H1 (cell line): ENCODE results near the gene UQCC5. TPM values are rescaled to one million over a fixed set of nuclear protein-coding genes. Genes with fewer than 3 reads are reported as not detected.

ENCODE experiments used
- CTCF ChIA-PET: fragments of 300-600 bp; sonication (Branson Sonifier 250); formaldehyde crosslinking; loops from one replicate; lab custom pipeline; 2021; ENCODE audit not compliant: partially characterized antibody; lab: Charles Lee
- POLR2A ChIA-PET: fragments of 300-600 bp; sonication (Branson Sonifier 250); formaldehyde crosslinking; loops from one replicate; lab custom pipeline; 2021; ENCODE audit warnings: inconsistent platforms; ENCODE audit not compliant: partially characterized antibody; lab: Charles Lee
- DNase-seq, 2 experiments: peaks; one replicate each; pipeline versions ENCODE4 v3.0.0 to v3.0.0-alpha.2; 2010 to 2022; ENCODE audit warnings: low spot score in 2 of 2, low read depth in 1 of 2, mixed read lengths in 1 of 2
- FAIRE-seq: peaks from 2 replicates; lab custom pipeline; 2011; peaks lifted over from hg19 to GRCh38; lab: Jason Lieb, UNC
- H2AFZ ChIP-seq: 2 replicates; pipeline ENCODE4 v1.8.1; 2012; ENCODE audit warnings: low read length, inconsistent platforms
- H2AK5ac ChIP-seq: 2 replicates; pipeline ENCODE4 v1.6.1; 2013; ENCODE audit warnings: low read depth, low read length
- H2BK120ac ChIP-seq: replicated peaks from 2 replicates; pipeline ENCODE3; 2013; ENCODE audit warnings: low read depth, low read length, inconsistent platforms
- H2BK12ac ChIP-seq: 2 replicates; pipeline ENCODE4 v1.6.1; 2013; ENCODE audit warnings: low read depth, low read length
- H2BK15ac ChIP-seq: 2 replicates; pipeline ENCODE4 v1.6.1; 2013; ENCODE audit warnings: low read length
- H2BK20ac ChIP-seq: 2 replicates; pipeline ENCODE4 v1.6.1; 2013; ENCODE audit warnings: low read length
- H2BK5ac ChIP-seq: 2 replicates; pipeline ENCODE4 v1.6.1; 2013; ENCODE audit warnings: low read depth, low read length
- H3K14ac ChIP-seq: 2 replicates; pipeline ENCODE4 v1.6.1; 2013; ENCODE audit warnings: inconsistent platforms; ENCODE audit not compliant: insufficient read length
- H3K18ac ChIP-seq: 2 replicates; pipeline ENCODE4 v1.6.1; 2013; ENCODE audit warnings: low read length; ENCODE audit errors: extremely low read depth
- H3K23ac ChIP-seq: 2 replicates; pipeline ENCODE4 v1.6.1; 2013; ENCODE audit warnings: inconsistent platforms; ENCODE audit not compliant: insufficient read length
- H3K23me2 ChIP-seq: 2 replicates; pipeline ENCODE4 v1.6.1; 2013; ENCODE audit warnings: low read depth, low read length
- H3K27ac ChIP-seq: 2 replicates; pipeline ENCODE4 v1.6.1; 2011; ENCODE audit warnings: low read depth, low read length, inconsistent platforms
- H3K27me3 ChIP-seq, 4 experiments: replicated peaks in 1 of 4; 1 replicate in 1 of 4; 2 replicates in 3 of 4; pipeline versions ENCODE4 v1.6.1 to v1.8.1; 2011 to 2013; ENCODE audit warnings: low read length in 3 of 4, mild to moderate bottlenecking in 3 of 4, inconsistent platforms in 2 of 4, mixed read lengths in 2 of 4, moderate library complexity in 1 of 4; ENCODE audit not compliant: control insufficient read depth in 3 of 4, insufficient read depth in 3 of 4; ENCODE audit errors: extremely low read depth in 1 of 4
- H3K36me3 ChIP-seq, 4 experiments: 2 replicates each; pipeline versions ENCODE4 v1.6.1 to v1.8.1; 2011 to 2013; ENCODE audit warnings: mild to moderate bottlenecking in 4 of 4, low read length in 3 of 4, moderate library complexity in 2 of 4, control low read depth in 1 of 4, inconsistent platforms in 1 of 4; ENCODE audit not compliant: insufficient read depth in 4 of 4, control insufficient read depth in 2 of 4
- H3K4ac ChIP-seq: replicated peaks from 2 replicates; pipeline ENCODE3; 2013; ENCODE audit warnings: low read length, low read depth, mixed read lengths, inconsistent platforms; ENCODE audit not compliant: insufficient read length
- H3K4me1 ChIP-seq, 4 experiments: replicated peaks in 1 of 4; 1 replicate in 1 of 4; 2 replicates in 3 of 4; pipeline versions ENCODE4 v1.6.1 to v1.8.1; 2011 to 2013; ENCODE audit warnings: low read length in 3 of 4, inconsistent platforms in 2 of 4, mixed read lengths in 1 of 4; ENCODE audit not compliant: insufficient read depth in 4 of 4, control insufficient read depth in 3 of 4
- H3K4me2 ChIP-seq, 2 experiments: 2 replicates each; pipeline versions ENCODE4 v1.6.1 to v1.8.1; 2011 to 2013; ENCODE audit warnings: low read depth in 2 of 2, low read length in 2 of 2, control low read depth in 1 of 2, inconsistent platforms in 1 of 2, mild to moderate bottlenecking in 1 of 2; ENCODE audit not compliant: insufficient read depth in 1 of 2
- H3K4me3 ChIP-seq, 4 experiments: fragments of 200-600, 300-600 bp in 1 of 4; sonication (generic), shearing (Covaris generic), sonication (Bioruptor Twin) in 1 of 4; 2 replicates each; pipeline versions ENCODE4 v1.5.1 to v1.8.1; 2011 to 2016; ENCODE audit warnings: low read length in 4 of 4, low read depth in 3 of 4, control low read depth in 2 of 4, inconsistent platforms in 2 of 4, mild to moderate bottlenecking in 2 of 4, mixed read lengths in 1 of 4, moderate library complexity in 1 of 4; ENCODE audit not compliant: insufficient read depth in 2 of 4; ENCODE audit errors: extremely low read depth in 1 of 4
- H3K56ac ChIP-seq: replicated peaks from 2 replicates; pipeline ENCODE3; 2013; ENCODE audit warnings: low read depth, mild to moderate bottlenecking, mixed read lengths, low read length, inconsistent platforms; ENCODE audit not compliant: insufficient read length
- H3K79me1 ChIP-seq: 2 replicates; pipeline ENCODE4 v1.6.1; 2013; ENCODE audit warnings: low read depth, low read length, control low read depth
- H3K79me2 ChIP-seq, 2 experiments: 2 replicates each; pipeline versions ENCODE4 v1.6.1 to v1.8.1; 2012 to 2013; ENCODE audit warnings: low read length in 2 of 2, mild to moderate bottlenecking in 2 of 2, inconsistent platforms in 1 of 2; ENCODE audit not compliant: insufficient read depth in 2 of 2, control insufficient read depth in 1 of 2
- H3K9ac ChIP-seq, 4 experiments: replicated peaks in 1 of 4; 1 replicate in 1 of 4; 2 replicates in 3 of 4; pipeline versions ENCODE4 v1.6.1 to v1.8.1; 2011 to 2013; ENCODE audit warnings: low read depth in 3 of 4, low read length in 3 of 4, control low read depth in 2 of 4, mild to moderate bottlenecking in 2 of 4, moderate library complexity in 2 of 4, inconsistent platforms in 1 of 4; ENCODE audit errors: extremely low read depth in 1 of 4
- H3K9me3 ChIP-seq, 2 experiments: 2 replicates each; pipeline versions ENCODE4 v1.6.1 to v1.8.1; 2012 to 2013; ENCODE audit warnings: mild to moderate bottlenecking in 2 of 2, moderate library complexity in 2 of 2, control low read depth in 1 of 2, inconsistent platforms in 1 of 2, low read depth in 1 of 2, low read length in 1 of 2, mixed read lengths in 1 of 2; ENCODE audit not compliant: insufficient read depth in 2 of 2
- H4K20me1 ChIP-seq, 2 experiments: replicated peaks in 1 of 2; 2 replicates each; pipeline versions ENCODE3 to v1.8.1; 2011 to 2013; ENCODE audit warnings: inconsistent platforms in 2 of 2, low read length in 2 of 2, mild to moderate bottlenecking in 1 of 2; ENCODE audit not compliant: insufficient read depth in 2 of 2, control insufficient read depth in 1 of 2
- H4K5ac ChIP-seq: 2 replicates; pipeline ENCODE4 v1.6.1; 2013; ENCODE audit warnings: low read length, low read depth, mixed read lengths, inconsistent platforms; ENCODE audit not compliant: insufficient read length
- H4K8ac ChIP-seq: 2 replicates; pipeline ENCODE4 v1.8.0; 2013; ENCODE audit warnings: mild to moderate bottlenecking, moderate library complexity, low read length, inconsistent platforms; ENCODE audit not compliant: insufficient read depth; ENCODE audit errors: extremely low read depth
- H4K91ac ChIP-seq: replicated peaks from 2 replicates; pipeline ENCODE3; 2013; ENCODE audit warnings: low read length, mixed read lengths, inconsistent platforms; ENCODE audit not compliant: insufficient read length
- CHD1 ChIP-seq: IDR thresholded peaks from 2 replicates; pipeline ENCODE4 v1.6.1; 2012; ENCODE audit warnings: low read depth, low read length, improper control_type of control experiment
- CHD2 ChIP-seq: IDR thresholded peaks from 2 replicates; pipeline ENCODE4 v1.6.1; 2012; ENCODE audit warnings: low read length, improper control_type of control experiment
- EGR1 ChIP-seq: IDR thresholded peaks from 2 replicates; pipeline ENCODE4 v1.6.1; 2011; ENCODE audit warnings: low read depth, low read length, borderline replicate concordance
- HDAC6 ChIP-seq: IDR thresholded peaks from one replicate; pipeline ENCODE4 v1.7.1; 2012; ENCODE audit warnings: low read depth, mild to moderate bottlenecking, inconsistent platforms, low read length, moderate library complexity
- JUND ChIP-seq: IDR thresholded peaks from 2 replicates; pipeline ENCODE4 v1.6.1; 2011; ENCODE audit warnings: mild to moderate bottlenecking, improper control_type of control experiment, low read length
- NANOG ChIP-seq: IDR thresholded peaks from 2 replicates; pipeline ENCODE4 v1.6.1; 2011; ENCODE audit warnings: low read length, low read depth, mild to moderate bottlenecking, inconsistent platforms; ENCODE audit not compliant: insufficient read depth, poor library complexity, severe bottlenecking
- POU5F1 ChIP-seq: IDR thresholded peaks from 2 replicates; pipeline ENCODE4 v1.6.1; 2011; ENCODE audit warnings: low read depth, mild to moderate bottlenecking, low read length, moderate library complexity
- RNF2 ChIP-seq: fragments of 200-900, 300-1000 bp; sonication (generic); IDR thresholded peaks from 2 replicates; pipeline ENCODE4 v1.7.1; 2016; ENCODE audit warnings: borderline replicate concordance, low read depth, mild to moderate bottlenecking, antibody characterized with exemption, low read length; ENCODE audit not compliant: poor library complexity, severe bottlenecking; ENCODE audit errors: missing control alignments
- SIX5 ChIP-seq: IDR thresholded peaks from 2 replicates; pipeline ENCODE4 v1.6.1; 2011; ENCODE audit warnings: mild to moderate bottlenecking, low read depth, low read length
- SUZ12 ChIP-seq: fragments of 200-600 bp; sonication (generic); IDR thresholded peaks from 2 replicates; pipeline ENCODE4 v1.6.1; 2012; ENCODE audit warnings: mild to moderate bottlenecking, inconsistent platforms, low read length, moderate library complexity, mixed read lengths
- ZNF274 ChIP-seq: IDR thresholded peaks from 2 replicates; pipeline ENCODE4 v1.7.0; 2012; ENCODE audit warnings: low read length, borderline replicate concordance; ENCODE audit errors: extremely low read depth
- WGBS, 2 experiments: shearing (Covaris generic) in 1 of 2; methylation state at CpG; one replicate each; pipeline versions ENCODE4 v1.1.6 to v1.1.7; 2013 to 2015; ENCODE audit warnings: low lambda C conversion rate in 2 of 2, mixed read lengths in 2 of 2, inconsistent platforms in 1 of 2, low coverage in 1 of 2, missing lambda C conversion rate in 1 of 2; ENCODE audit not compliant: insufficient replicate concordance in 2 of 2, insufficient coverage in 1 of 2, insufficient read length in 1 of 2; ENCODE audit errors: extremely low coverage in 1 of 2, missing lambda C conversion rate in 1 of 2; 5-methylcytosine and 5-hydroxymethylcytosine counted together
- polyA plus RNA-seq, 7 experiments: library from polyadenylated mRNA; depleted of rRNA in 3 of 7; stranded (reverse) in 5 of 7; unstranded in 2 of 7; fragments of >200 nt in 5 of 7; fragments of 200-250 nt in 2 of 7; gene quantifications; 1 replicate in 5 of 7; 2 replicates in 1 of 7; 4 replicates in 1 of 7; pipeline versions ENCODE4 v1.2.1 to v1.2.3, GENCODE V29; 2011 to 2013; ENCODE audit warnings: missing spikeins in 2 of 7, mixed read lengths in 2 of 7
- total RNA-seq: library from RNA; stranded (reverse); fragmentation: NEBNext Ultra II Directional; extraction: Animal tissue kit (Norgen Biotek cat#: 25700); gene quantifications from 2 replicates; pipeline ENCODE4 v1.2.1, GENCODE V29; 2021

The UQCC5 gene
- total and polyA plus RNA-seq, 2 of the 8 experiments (the other 6 are each of a cell fraction or from before 2014, with no cell fraction given) = 35.0 to 37.7 TPM

DNA sequence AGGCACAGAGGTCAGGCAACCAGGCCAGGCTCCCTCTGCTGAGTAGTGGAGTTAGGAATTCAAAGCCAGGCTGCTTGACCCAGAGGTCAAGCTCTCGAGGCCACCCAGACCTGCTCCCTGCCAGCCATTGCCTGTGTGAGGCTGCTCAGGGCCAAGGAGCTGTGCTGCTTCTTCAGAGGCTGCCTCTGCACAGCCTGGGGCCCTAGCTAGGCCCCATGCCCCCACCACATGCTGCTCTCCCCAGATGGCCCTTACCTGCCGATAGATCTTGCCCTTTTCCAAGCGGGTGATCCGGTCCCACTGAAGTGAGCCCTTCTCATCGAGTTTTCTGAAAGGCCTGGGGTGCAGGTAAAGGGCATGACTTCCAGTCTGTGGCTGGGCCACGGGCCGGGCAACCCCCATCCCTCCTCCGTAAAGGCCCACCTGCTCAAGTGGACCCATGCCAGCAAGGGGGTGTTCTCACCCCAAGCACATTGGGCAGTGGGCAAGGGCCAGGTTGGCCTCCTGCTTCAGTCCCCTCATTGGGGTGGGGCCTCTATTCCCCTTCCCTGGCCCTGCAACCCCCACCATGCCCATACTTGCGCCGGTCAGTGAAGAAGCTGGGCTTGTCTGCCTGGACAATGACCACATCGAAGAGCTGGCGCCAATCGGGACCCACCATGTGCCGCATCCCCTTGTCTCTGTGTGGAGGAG lies 9.2 kb upstream of the UQCC5 start:
- H3K9ac ChIP-seq = no peak overlapping the region
- peaks cover 16 to 48% of the 10 kb centered on the region in 2 experiments for H4K20me1 ChIP-seq
- TF ChIP-seq HDAC6 = no peak
- TF ChIP-seq CHD2 = no peak
- TF ChIP-seq CHD1 = no peak
- no peak for TF ChIP-seq NANOG
- TF ChIP-seq RNF2 = no peak
- no peak for TF ChIP-seq SIX5
- no peak for TF ChIP-seq ZNF274
- no peak for TF ChIP-seq POU5F1
- TF ChIP-seq SUZ12 = no peak
- TF ChIP-seq JUND = no peak
- no peak for TF ChIP-seq EGR1

More for the DNA sequence above, 9.2 kb upstream of the UQCC5 start:
- Histone ChIP-seq H4K8ac (no peak overlapping the region), H2BK12ac (no peak overlapping the region), H3K4me3 (no peak overlapping the region), H3K56ac (no peak overlapping the region), H2BK20ac (no peak overlapping the region), H3K27me3 (no peaks in the 10 kb centered on the region), H2AK5ac (no peak overlapping the region), H3K14ac (no peak overlapping the region), H3K27ac (no peak overlapping the region), H3K9me3 (no peaks in the 10 kb centered on the region), H2BK120ac (no peak overlapping the region), H2BK15ac (no peak overlapping the region), H4K5ac (no peak overlapping the region), H3K79me2 (peaks cover 0 to 27% of the 10 kb centered on the region in 2 experiments; a peak in 2 of 4 replicates), H3K23ac (no peak overlapping the region), H3K79me1 (peaks cover 29% of the 10 kb centered on the region), H3K4me2 (no peak overlapping the region), H3K4me1 (peaks cover 0 to 3% (median 2%) of the 10 kb centered on the region in 4 experiments; a peak in 1 of 7 replicates), H4K91ac (no peak overlapping the region), H3K23me2 (no peaks in the 10 kb centered on the region; the same call in 1 of the 2 replicates), H2BK5ac (no peak overlapping the region), H3K18ac (no peak overlapping the region), H2AFZ (no peak overlapping the region), H3K36me3 (peaks cover 27 to 68% (median 42%) of the 10 kb centered on the region in 4 experiments), H3K4ac (no peak overlapping the region)
- no peak for FAIRE-seq
- no peak for DNase-seq
- POLR2A ChIA-PET = interaction anchor here (0.6 to 2.0 kb wide), 6 partner anchors 9 to 305 kb away, joined by 3 to 7 read pairs (median 5); partner anchors contain the start of genes STAB1 and UQCC5
- 95% methylated on average over 14 of the region's 14 CpGs; no CpG with 5 or more reads in 1 of the 2 experiments for WGBS, 2 experiments
- CTCF ChIA-PET = interaction anchor here (0.6 to 2.2 kb wide), 7 partner anchors 9 to 112 kb away, joined by 3 to 6 read pairs (median 3); no protein-coding TSS in a partner anchor
